OCI-LY1 (cell line): ENCODE measurements around the gene OSBPL5.

Experiments
- CTCF ChIP-seq: fragments of 200-600 bp; sonication (generic), shearing (Covaris generic); IDR thresholded peaks from 2 replicates; pipeline ENCODE4 v1.5.1; 2017; ENCODE audit warnings: mild to moderate bottlenecking, antibody characterized with exemption, low read length, moderate library complexity, mixed read lengths
- EZH2 ChIP-seq: fragments of 200-600 bp; sonication (generic), shearing (Covaris generic); IDR thresholded peaks from 2 replicates; pipeline ENCODE4 v1.8.0; 2017; ENCODE audit warnings: borderline replicate concordance, mixed run types, mild to moderate bottlenecking, antibody characterized with exemption, low read length, moderate library complexity, mixed read lengths

GRCh38 chr11:3047637-3048036, 117.5 kb downstream of the OSBPL5 start:
- no peak for TF ChIP-seq CTCF
- TF ChIP-seq EZH2: no peak
